GM19025 (cell line): ENCODE results near the gene RASSF7.
A peak's percentile ranks its signal among the peaks of the same experiment; 100 is the strongest.
"Not testable (repeated sequence)": the region's sequence is repeated elsewhere in the genome, so short reads cannot be mapped to it uniquely, and the experiment has no call there.

Experiments used
- ATAC-seq: cut with Tn5 transposase; IDR thresholded peaks from one replicate; pipeline ENCODE4 v1.9.1; 2021; ENCODE audit warnings: mild to moderate bottlenecking, low read depth, moderate library complexity; ENCODE audit not compliant: unreplicated experiment

Gene RASSF7

DNA sequence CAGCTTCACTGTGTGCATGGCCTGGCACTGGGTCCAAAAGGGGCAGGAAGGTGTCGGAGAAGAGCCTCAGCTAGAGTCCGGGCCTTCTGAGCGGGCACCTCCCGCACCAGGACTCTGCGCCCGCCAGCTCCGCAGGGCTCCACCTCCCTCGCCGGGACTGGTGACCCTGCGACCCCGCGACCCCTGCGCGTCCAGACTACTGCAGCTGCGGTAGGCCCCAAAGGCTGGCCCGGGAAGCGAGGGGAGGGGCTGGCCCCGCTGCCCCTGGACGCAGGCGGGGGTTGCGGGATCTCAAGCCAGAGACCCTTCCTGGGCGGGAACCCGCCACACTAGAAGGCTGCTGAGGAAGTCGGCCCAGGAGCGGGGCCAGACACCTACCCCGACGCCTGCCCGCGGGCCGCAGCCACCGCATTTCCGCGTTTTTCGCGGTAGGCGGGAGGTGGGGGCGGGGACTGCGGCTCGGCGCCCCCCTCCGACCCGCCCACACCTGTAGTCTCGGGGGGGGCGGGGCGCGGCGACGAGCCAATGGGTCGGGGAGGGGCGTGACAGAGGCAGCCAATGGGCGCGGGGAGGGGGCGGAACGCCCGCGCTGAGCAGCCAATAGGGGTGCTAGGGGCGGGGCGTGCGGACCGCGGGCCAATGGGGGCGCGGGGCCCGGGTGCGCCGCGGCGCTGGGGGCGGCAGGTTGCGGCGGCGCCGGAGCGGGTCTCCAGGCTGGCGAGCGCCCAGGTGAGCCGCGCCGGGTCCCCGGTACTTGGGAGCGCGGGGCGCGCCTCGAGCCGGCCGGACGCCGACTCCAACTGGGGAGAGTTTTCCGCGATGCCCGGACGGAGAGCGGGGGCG, at the start of gene RASSF7, which contains the start of gene LMNTD2:
Gene RASSF7 (plus strand): TSS at position 666 of the 843 bp plus-strand sequence. CDS start 799 bp downstream, outside the sequence.
Gene LMNTD2 (minus strand): TSS at position 434 of the 843 bp plus-strand sequence. CDS start 22 bp downstream, at position 412.
- ATAC-seq, result peak; percentile 75

DNA sequence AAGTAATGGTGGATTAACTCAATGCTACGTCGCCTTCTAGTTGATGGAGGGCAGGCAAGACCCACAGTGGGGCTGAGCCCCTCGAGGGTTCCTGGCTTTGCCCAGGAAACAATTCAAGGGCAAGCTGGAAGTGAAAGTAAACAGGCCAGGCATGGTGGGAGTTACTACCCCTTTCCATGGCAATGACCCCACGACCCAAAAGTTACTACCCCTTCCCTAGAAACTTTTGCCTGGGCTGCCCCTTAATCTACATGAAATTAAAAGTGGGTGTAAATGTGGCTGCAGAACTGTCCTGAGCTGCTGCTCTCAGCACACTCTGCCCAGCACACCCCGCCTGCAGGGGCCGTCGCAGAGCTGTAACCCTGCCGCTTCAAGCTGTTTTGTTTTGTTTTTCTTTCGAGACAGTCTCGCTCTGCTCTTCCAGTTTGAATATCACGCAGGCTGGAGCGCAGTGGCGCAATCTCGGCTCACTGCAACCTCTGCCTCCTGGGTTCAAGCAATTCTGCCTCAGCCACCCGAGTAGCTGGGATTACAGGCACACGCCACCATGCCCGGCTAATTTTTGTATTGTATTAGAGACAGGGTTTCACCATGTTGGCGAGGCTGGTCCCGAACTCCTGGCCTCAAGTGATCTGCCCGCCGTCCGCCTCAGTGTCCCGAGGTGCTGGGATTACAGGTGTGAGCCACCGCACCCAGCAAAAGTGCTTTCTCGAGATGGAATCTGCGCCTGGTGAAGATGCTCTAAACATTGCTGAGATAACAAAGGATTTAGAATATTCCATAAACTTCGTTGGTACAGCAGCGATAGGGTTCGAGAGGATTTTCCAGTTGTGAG, 47.8 kb upstream of the RASSF7 start:
- ATAC-seq, result no peak

DNA sequence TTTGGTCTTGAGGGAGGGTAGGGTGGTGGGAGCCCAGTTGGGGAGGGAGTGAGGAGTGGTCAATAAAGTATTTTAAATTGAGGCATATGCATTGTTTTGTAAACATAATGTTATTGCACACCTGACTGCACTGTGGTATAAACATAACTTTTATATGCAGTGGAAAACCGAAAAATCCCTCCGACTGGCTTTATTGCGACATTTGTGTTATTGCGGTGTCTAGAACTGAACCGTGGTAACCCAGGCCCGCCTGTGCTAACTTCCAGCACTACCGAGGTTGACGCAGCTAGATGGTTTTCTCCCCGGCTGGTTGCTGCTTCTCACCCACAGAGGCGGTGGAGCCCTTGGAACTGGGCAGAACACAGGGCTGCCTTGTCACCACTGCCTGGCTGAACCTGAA, 46.2 kb upstream of the RASSF7 start:
- no peak for ATAC-seq

GRCh38 chr11:515131-515530, 45.6 kb upstream of the RASSF7 start:
- ATAC-seq, result no peak

- no peak for ATAC-seq
These were observed 44.4 kb upstream of the RASSF7 start for GRCh38 chr11:516400-516799.

DNA sequence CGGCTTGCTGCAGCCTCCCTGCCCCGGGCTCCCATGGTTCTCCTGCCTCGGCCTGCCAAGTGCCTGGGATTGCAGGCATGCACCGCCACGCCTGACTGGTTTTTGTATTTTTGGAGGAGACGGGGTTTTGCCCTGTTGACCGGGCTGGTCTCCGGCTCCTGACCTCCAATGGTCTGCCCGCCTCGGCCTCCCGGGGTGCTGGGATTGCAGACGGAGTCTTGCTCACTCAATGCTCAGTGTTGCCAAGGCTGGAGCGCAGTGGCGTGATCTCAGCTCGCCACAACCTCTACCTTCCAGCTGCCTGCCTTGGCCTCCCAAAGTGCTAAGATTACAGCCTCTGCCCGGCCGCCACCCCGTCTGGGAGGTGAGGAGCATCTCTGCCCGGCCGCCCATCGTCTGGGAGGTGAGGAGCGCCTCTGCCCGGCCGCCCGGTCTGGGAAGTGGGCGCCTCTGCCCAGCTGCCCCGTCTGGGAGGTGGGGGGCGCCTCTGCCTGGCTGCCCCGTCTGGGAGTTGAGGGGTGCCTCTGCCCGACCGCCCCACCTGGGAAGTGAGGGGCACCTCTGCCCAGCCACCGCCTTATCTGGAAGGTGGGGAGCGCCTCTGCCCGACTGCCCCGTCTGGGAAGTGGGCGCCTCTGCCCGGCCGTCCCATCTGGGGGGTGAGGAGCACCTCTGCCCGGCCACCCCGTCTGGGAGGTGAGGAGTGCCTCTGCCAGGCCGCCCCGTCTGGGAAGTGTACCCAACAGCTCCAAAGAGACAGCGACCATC, 43.7 kb upstream of the RASSF7 start:
- not testable (repeated sequence) for ATAC-seq

DNA sequence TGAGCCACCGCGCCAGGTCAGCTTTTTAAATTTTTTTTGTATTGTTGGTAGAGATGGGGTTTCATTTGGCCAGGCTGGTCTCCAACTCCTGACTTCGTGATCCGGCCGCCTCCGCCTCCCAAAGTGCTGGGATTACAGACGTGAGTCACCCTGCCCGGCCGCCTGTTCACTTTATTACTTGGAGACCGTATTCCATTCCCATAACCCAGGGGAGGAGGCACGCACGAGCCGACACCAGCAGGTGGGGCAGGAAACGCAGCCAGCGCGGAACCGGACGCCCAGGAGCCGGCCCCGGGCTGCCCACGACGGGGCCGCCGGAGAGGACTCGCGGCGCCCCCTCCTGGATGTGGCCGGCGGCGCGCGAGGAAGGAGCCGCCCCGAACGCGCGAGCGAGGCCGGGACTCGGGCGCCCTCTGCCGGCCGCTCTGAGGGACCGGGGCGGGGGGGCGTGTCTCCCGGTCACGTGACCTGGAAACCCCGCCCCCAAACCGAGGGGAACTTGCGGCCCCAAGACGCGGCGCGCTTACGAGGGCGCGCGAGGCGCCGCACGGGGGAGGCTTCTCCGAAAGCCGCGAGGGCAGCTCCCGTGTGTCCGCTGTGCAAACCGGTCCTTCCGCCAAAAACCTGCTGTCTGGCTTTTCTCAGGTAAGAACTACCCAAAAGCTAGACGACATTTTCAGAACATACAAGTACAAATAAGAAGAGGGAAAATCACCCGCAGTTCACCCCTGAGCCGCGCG, 42.1 kb upstream of the RASSF7 start:
- ATAC-seq, result peak; percentile 53

GRCh38 chr11:520428-521176, 40.2 kb upstream of the RASSF7 start:
- ATAC-seq, result no peak

- ATAC-seq, result no peak
These were observed 39.5 kb upstream of the RASSF7 start for GRCh38 chr11:521177-521688.

GRCh38 chr11:526192-526591, 34.6 kb upstream of the RASSF7 start:
- ATAC-seq, result no peak

GRCh38 chr11:528166-528814, 32.5 kb upstream of the RASSF7 start:
- ATAC-seq, result no peak

GRCh38 chr11:528815-529727, 31.7 kb upstream of the RASSF7 start:
- ATAC-seq, result no peak

DNA sequence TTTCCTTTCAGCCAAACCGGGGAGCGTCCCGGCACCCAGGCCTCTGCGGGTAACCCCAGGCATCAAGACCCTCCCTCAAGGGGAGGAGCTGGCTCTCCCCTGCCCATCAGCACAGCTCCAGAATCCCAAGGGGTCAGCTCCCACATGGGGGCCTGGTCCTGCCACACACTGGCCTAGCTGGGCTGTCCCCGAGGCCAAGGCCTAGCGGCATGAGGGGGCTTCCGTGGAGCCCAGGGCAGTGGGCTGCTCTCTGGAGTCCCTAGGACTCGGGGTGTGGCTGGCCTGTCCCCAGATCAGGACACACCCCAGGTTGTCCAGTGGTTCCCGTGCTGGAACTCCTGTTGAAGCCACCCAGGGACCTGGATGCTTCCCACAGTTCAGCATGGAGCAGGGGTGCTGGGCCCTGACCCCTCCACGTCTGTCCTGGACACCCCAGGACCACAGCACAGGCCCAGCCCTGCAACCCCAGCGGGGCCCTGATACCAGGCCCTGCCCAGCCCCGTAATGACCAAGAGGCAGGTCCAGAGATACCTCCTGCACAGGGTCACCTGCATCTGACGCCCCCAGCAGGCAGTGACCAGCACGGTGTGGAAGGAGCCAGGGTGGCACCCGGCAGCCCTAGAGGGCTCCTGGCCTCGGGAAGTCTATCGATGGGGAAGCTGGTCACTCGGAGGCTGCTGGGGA, 30.9 kb upstream of the RASSF7 start:
- no peak for ATAC-seq

DNA sequence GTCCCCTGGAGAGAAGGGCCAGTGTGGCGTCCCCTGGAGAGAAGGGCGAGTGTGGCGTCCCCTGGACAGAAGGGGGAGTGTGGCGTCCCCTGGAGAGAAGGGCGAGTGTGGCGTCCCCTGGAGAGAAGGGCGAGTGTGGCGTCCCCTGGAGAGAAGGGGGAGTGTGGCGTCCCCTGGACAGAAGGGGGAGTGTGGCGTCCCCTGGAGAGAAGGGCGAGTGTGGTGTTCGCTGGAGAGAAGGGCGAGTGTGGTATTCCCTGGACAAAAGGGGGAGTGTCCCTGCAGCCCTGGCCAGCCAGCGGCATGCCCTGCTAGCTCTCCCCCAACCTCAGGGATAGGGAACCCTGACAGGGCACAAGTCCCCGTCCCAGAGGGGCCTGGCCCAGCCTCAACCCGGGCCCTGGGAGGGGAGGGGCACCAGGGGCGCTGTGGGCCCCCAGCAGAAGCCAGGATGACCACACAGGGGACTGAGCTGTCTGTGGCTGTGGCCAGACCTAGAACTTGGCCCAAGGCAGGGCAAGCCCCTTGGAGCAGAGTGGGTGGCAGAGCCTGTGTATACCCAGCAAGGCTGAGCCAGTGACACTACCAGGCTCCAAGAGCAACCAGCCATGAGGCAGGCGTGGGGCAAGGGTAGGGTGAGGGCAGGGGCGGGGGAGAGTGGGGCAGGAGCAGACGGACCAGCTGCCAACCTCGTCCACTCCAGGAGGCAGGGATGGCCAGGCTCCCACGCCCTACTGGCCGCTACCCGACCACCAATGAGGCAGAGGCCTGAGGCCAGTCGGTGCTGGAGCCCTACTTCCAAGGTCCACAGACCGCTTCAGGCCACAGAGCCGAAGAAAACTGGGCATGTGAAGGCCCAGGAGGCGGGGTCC, 29.6 kb upstream of the RASSF7 start:
- ATAC-seq, result no peak

DNA sequence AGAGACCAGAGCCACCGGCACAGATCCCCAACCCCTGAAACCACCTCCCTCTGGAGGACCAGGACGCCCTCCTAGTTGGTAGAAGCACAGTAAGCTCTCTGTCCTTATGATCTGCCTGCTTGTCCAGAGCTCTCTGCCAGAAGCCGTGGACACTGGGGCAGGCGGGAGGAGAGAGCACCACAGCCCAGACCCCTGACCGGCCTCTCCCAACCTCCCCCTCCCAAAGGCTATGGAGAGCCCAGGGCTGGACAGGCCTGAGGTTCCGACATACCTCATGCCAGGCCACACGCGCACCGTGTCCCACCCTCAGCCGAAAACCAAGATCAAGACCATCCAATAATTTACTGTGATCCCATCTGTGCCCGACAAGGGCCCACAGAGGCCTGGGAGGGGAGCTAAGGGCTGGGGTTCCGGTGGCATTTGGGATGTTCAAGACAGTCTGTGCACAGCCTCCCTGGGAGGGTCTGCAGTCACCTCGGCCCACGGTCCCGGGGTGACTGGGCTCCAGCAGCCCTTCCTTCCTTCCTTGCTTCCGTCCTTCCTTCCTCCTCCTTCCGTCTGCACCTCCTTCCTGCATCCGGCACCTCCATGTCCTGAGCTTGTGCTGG, 28.7 kb upstream of the RASSF7 start:
- ATAC-seq, result no peak
